Esophagus (tissue), 2 donors: Measurements from ENCODE around the gene OR1D2. TPM values are rescaled to one million over a fixed set of nuclear protein-coding genes. Genes with fewer than 3 reads are reported as not detected.

Source experiments
- H3K27ac ChIP-seq, 2 donors: one replicate each; pipeline ENCODE4 v1.5.1; 2013; ENCODE audit warnings: low read depth in 2 of 2, mild to moderate bottlenecking in 2 of 2, inconsistent platforms in 1 of 2, low read length in 1 of 2, moderate library complexity in 1 of 2
- H3K27me3 ChIP-seq, 2 donors: one replicate each; pipeline ENCODE4 v1.6.1; 2013; ENCODE audit warnings: low read length in 2 of 2, control low read depth in 1 of 2, mild to moderate bottlenecking in 1 of 2; ENCODE audit not compliant: insufficient read depth in 2 of 2, control insufficient read depth in 1 of 2
- H3K36me3 ChIP-seq, 2 donors: one replicate each; pipeline ENCODE4 v1.6.1; 2013; ENCODE audit warnings: low read length in 1 of 2; ENCODE audit not compliant: control insufficient read depth in 2 of 2, insufficient read depth in 2 of 2
- H3K4me1 ChIP-seq, 2 donors: one replicate each; pipeline ENCODE4 v1.6.1; 2013; ENCODE audit warnings: low read length in 1 of 2; ENCODE audit not compliant: control insufficient read depth in 2 of 2, insufficient read depth in 2 of 2
- H3K4me3 ChIP-seq, 2 donors: one replicate each; pipeline ENCODE4 v1.5.1; 2013; ENCODE audit warnings: low read length in 2 of 2, mild to moderate bottlenecking in 2 of 2, low read depth in 1 of 2, moderate library complexity in 1 of 2
- H3K9me3 ChIP-seq, 2 donors: one replicate each; pipeline ENCODE4 v1.6.1; 2013; ENCODE audit warnings: mild to moderate bottlenecking in 2 of 2, low read depth in 1 of 2, low read length in 1 of 2, moderate library complexity in 1 of 2; ENCODE audit not compliant: control insufficient read depth in 2 of 2, insufficient read depth in 1 of 2
- WGBS, 2 donors: extraction: QIAGEN DNeasy Blood & Tissue Kit; methylation state at CpG; one replicate each; pipeline ENCODE4 v1.1.7; 2013; 5-methylcytosine and 5-hydroxymethylcytosine counted together
- polyA plus RNA-seq, 2 donors: library from polyadenylated mRNA; stranded (reverse); fragments of 200-250 nt; gene quantifications; one replicate each; pipeline ENCODE4 v1.2.3, GENCODE V29; 2013
- donor health status: healthy with polysubstance abuse.
- donor health status: Bipolar disorder and iron deficiency.

The OR1D2 gene
- polyA plus RNA-seq, 2 donors, result not detected

GRCh38 chr17:3048727-3049471 lies 55.3 kb downstream of the OR1D2 start:
- 1% methylated on average over 50 of the region's 50 CpGs for WGBS, 2 donors
- Histone ChIP-seq H3K36me3 (no peaks in the 10 kb centered on the region), H3K4me3 (peak overlapping the region; percentile 56 to 64), H3K27ac (peak overlapping the region; percentile 34 to 66), H3K27me3 (no peaks in the 10 kb centered on the region), H3K4me1 (no peaks in the 10 kb centered on the region), H3K9me3 (peaks cover 3% of the 10 kb centered on the region in 2 donors)

DNA sequence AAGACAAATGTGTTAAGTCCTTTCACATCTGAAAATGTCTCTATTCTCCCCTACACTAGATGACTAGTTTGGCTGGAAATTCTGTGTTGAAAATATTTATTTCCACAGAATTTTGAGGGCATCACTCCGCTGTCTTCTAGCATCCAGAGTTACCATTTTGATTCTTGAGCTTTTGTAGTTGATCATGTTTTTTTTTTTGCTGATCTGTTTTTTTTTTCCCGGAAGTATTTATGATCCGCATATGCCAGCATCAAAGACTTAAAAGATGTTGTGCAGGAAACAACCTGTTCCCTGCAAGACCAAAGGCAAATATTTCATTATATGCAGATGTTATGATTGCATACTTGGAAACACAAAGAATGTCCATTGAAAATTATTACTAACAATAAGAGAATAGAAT lies 57.5 kb downstream of the OR1D2 start:
- Histone ChIP-seq H3K27ac (no peak overlapping the region), H3K9me3 (peaks cover 6 to 7% of the 10 kb centered on the region in 2 donors), H3K36me3 (no peaks in the 10 kb centered on the region), H3K27me3 (no peaks in the 10 kb centered on the region), H3K4me3 (no peak overlapping the region), H3K4me1 (no peaks in the 10 kb centered on the region)
- 75 to 77% methylated on average over 3 of the region's 3 CpGs for WGBS, 2 donors

GRCh38 chr17:3043737-3044365 lies 60.4 kb downstream of the OR1D2 start:
- 66 to 69% methylated on average over 11 of the region's 11 CpGs for WGBS, 2 donors
- H3K9me3 ChIP-seq, result peaks cover 6 to 7% of the 10 kb centered on the region in 2 donors
- no peaks in the 10 kb centered on the region for H3K4me1 ChIP-seq
- no peaks in the 10 kb centered on the region for H3K27me3 ChIP-seq
- no peaks in the 10 kb centered on the region for H3K36me3 ChIP-seq
- H3K4me3 ChIP-seq, result no peak overlapping the region
- no peak overlapping the region for H3K27ac ChIP-seq

DNA sequence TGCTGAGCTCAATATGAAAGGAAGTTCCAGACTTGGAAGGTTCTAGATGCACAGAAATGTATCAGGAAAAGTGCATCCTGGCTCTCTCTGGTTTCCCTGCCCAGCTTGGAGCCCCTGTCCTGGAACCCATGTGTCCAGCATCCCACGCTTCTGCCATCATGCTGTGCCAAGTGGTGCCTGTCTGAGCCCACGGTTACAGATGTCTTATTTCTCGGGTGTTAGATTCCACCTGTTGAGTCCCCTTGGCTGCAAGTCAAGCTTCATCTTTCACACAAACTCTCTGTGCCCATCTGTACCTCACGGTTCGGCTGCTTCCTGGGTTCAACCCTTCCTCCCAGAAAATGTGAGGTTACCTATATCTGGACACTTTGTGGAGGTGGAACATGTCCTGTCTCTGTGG lies 63.3 kb downstream of the OR1D2 start:
- H3K36me3 ChIP-seq, result no peaks in the 10 kb centered on the region
- H3K4me1 ChIP-seq, result no peaks in the 10 kb centered on the region
- peaks cover 6 to 7% of the 10 kb centered on the region in 2 donors for H3K9me3 ChIP-seq
- H3K27ac ChIP-seq, result no peak overlapping the region
- no peaks in the 10 kb centered on the region for H3K27me3 ChIP-seq
- WGBS, 2 donors, result 65 to 69% methylated on average over 5 of the region's 5 CpGs
- no peak overlapping the region for H3K4me3 ChIP-seq

GRCh38 chr17:3039736-3040135 lies 64.5 kb downstream of the OR1D2 start:
- Histone ChIP-seq H3K27ac (no peak overlapping the region), H3K4me3 (no peak overlapping the region), H3K27me3 (no peaks in the 10 kb centered on the region), H3K9me3 (peaks cover 6 to 7% of the 10 kb centered on the region in 2 donors), H3K36me3 (no peaks in the 10 kb centered on the region), H3K4me1 (no peaks in the 10 kb centered on the region)
- WGBS, 2 donors, result 32 to 37% methylated on average over 6 of the region's 6 CpGs

DNA sequence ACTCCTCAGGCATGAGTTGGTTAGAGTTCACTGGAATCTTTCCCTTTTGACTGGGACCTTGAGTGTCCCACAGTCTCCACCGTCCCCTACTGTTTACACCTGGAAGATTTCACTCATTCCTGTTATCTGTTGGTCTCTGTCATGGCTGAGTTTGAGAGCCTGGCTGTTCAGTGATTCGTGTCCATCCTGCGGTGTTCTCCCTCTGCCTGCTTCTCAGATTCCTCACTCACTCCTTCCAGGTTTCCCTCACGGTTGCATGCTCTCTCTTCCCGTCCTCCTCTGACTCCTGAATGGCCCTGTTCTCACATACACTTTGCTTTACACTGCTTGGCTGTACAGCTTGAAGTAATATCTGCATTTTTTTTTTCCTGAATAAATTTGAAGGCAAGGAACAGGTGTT lies 65.3 kb downstream of the OR1D2 start:
- Histone ChIP-seq H3K4me1 (no peaks in the 10 kb centered on the region), H3K9me3 (peaks cover 3 to 4% of the 10 kb centered on the region in 2 donors), H3K36me3 (peaks cover 0 to 3% of the 10 kb centered on the region in 2 donors), H3K4me3 (no peak overlapping the region), H3K27me3 (no peaks in the 10 kb centered on the region), H3K27ac (no peak overlapping the region)
- WGBS, 2 donors, result 49 to 51% methylated on average over 5 of the region's 5 CpGs

Other genes with a start within 250 kb of the OR1D2 start
- not detected for gene OR1D5, start 40.8 kb downstream of the OR1D2 start, polyA plus RNA-seq
- gene OR1G1, start 23.1 kb upstream of the OR1D2 start, polyA plus RNA-seq, result not detected
- gene OR1A2, start 93.1 kb upstream of the OR1D2 start, polyA plus RNA-seq, result not detected
- gene OR1A1, start 103.2 kb upstream of the OR1D2 start, polyA plus RNA-seq, result not detected
- not detected for gene OR3A1, start 193.9 kb upstream of the OR1D2 start, polyA plus RNA-seq